CD4-positive, alpha-beta T cell treated with Interleukin-1 beta for 1 hour (primary cell): ENCODE measurements around the gene PCLO.
"Not testable (repeated sequence)": the region's sequence is repeated elsewhere in the genome, so short reads cannot be mapped to it uniquely, and the experiment has no call there.

ENCODE experiments used
- DNase-seq, 2 donors: peaks; one replicate each; pipeline ENCODE4 v3.0.0-alpha.2; 2020 to 2022

PCLO gene

DNA sequence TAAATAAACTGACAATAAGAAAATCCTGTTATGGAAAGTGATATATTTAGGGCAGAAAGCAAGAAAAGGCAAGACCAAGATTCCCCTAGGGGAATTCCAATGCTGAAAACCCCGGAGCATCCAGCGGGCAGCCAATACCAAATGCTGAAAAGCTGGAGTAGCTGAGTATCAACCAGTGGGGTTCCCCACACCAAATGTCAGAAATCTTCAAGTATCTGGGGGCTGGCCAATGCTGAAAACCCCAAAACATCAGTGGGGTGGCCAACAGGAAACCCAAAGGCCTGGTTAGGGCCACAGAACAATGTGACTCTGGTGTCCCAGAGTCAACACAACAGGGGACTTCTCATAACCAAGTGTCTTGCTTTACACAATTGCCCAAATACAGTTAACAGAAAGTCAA lies 447.3 kb downstream of the PCLO start:
- DNase-seq = no peak

DNA sequence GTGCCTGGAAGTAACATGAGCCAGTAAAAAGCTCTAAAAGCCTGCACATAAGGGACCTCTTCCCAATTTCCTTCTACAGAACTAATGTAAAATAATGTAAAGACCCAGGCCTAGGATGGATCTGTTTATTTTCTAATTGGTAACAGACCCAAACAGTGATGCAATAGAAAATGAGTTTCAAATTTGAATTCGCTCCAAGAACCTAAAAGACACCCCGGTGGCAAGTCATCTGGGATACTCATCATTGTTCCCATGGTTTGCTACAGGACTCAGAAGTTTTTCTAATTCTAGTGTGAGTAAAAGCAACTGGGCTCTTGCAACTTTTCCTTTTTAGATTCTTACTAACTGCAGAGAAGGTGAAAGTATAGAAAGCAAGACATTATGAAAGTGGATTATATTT lies 447.8 kb downstream of the PCLO start:
- no peak for DNase-seq

DNA sequence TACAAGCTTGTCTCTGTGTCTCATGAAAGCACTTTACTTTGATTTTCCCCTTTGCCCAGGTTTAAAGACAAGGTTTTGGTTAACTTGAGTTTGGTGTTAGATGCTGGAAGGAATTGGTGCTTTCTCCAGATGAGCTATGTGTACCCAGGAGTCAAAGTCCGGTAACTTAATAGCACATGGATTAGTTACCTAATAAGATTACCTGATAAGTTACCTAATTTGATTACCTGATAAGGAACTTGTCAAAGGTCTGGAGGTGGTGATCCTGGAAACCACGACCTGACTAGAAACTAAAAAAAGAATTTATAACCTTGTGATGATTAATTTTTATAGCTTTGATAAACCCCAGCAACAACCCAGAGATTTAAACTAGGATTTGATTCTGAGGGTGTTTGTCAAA lies 449.2 kb downstream of the PCLO start:
- no peak for DNase-seq

DNA sequence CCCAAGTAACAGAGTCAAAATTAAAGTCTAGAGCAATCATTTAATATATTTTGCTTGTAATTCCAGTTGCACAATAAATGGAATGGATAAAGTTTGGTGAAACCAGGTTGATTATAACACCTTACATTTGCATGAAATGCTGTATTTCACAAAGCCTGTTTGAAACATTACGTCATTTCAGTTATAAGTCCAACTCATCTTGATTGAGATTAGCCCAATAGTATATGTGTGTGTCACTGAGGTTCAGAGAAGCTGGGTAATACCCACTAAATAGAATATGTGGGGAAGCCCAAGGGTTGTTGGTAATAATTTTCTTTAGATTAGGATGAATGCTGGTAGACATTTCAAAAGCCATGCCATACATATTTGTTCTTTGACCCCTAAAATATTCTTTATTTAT lies 456.3 kb downstream of the PCLO start:
- not testable (repeated sequence) for DNase-seq

DNA sequence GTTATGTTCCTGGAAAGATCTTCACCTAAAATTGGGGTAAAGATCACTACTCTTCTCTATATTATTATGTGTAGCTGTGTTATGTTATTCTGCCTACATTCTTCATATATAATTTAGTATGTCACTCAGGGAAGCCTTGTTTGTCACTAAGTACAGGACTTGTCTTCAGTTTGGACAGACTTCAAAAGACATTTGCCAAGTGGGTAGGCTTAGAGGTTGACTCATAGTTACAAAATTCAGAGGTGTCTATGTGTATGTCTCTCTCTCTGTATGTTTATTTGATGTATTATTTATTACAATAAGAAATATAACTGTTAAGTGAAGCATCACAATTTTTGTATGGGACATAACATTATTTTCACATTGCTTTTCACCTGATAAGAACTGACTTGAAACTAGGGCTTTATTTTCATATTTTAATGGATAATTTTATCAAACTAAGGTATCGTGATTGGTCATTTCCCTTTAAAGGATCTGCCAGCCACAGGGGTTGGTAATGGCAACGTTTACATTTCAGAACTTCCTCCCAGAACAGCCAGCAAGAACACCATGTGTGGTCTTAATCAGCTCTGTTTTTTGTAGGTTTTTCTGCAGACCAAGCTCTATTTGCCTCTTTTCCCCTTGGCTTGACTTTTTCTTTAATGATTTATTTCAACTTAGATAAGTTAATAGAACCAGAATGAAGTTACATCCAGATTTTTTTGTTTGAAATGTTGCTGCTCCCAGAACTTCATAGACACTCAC lies 457.0 kb downstream of the PCLO start:
- DNase-seq = no peak

DNA sequence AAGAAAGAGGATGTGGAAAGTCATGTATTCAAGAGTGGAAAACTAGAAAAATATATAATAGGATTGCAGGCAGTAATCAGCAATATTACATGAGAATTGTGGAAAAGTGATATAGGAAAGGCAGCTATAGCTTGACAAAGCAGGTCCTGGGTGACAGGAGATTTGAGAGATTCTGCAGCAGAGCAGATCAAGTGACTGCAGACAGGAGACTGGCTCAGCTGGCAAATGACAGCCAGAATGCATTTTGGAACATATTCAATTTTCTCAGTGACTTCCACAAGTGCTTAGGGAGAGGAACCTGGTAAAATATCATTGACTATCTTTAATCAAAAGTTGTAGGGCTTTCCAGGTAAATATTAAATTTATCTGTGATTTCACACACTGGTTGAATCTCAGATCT lies 458.6 kb downstream of the PCLO start:
- no peak for DNase-seq
